Measurements from ENCODE around the gene ZFR. TPM values are rescaled to one million over a fixed set of nuclear protein-coding genes. Genes with fewer than 3 reads are reported as not detected.

The ZFR gene
- total and polyA plus RNA-seq, 9 of the 15 experiments (the other 6 are each of a cell fraction or from before 2014, with no cell fraction given), result 35.5 to 108 (median 71.1) TPM

- TF ChIP-seq KDM1A (IDR thresholded peaks at IDR 0.05) (peak in 1 of 2 experiments; percentile 40; a peak in 1 of 4 replicates), RBFOX2 (IDR thresholded peaks at IDR 0.05; ENCODE audit: low read depth, low read length) (peak; percentile 86), ZNF507 (tag; conservative IDR thresholded peaks at IDR 0.05) (no peak), DACH1 (IDR thresholded peaks at IDR 0.05; ENCODE audit: partially characterized antibody) (peak; percentile 55), ZNF431 (CRISPR knock-in tag; IDR thresholded peaks at IDR 0.05) (0 out of 2 replicates have a peak, but pooled peaks have one; percentile 1), MBD2 (IDR thresholded peaks at IDR 0.05; ENCODE audit: borderline replicate concordance, low read depth) (peak; percentile 99), REST (IDR thresholded peaks at IDR 0.05; ENCODE audit: borderline replicate concordance) (peak; percentile 93), REST (CRISPR knock-in tag; IDR thresholded peaks at IDR 0.05; ENCODE audit: low read depth) (peak; percentile 28; the same call in 1 of the 2 replicates), MNT (conservative IDR thresholded peaks at IDR 0.05) (peak in 1 of 2 experiments; percentile 47; a peak in 2 of 4 replicates), NFIC (IDR thresholded peaks at IDR 0.05) (peak; percentile 29; the same call in 1 of the 2 replicates), TSHZ1 (CRISPR knock-in tag; IDR thresholded peaks at IDR 0.05) (no peak)
- TF ChIP-seq, protein P1, sequence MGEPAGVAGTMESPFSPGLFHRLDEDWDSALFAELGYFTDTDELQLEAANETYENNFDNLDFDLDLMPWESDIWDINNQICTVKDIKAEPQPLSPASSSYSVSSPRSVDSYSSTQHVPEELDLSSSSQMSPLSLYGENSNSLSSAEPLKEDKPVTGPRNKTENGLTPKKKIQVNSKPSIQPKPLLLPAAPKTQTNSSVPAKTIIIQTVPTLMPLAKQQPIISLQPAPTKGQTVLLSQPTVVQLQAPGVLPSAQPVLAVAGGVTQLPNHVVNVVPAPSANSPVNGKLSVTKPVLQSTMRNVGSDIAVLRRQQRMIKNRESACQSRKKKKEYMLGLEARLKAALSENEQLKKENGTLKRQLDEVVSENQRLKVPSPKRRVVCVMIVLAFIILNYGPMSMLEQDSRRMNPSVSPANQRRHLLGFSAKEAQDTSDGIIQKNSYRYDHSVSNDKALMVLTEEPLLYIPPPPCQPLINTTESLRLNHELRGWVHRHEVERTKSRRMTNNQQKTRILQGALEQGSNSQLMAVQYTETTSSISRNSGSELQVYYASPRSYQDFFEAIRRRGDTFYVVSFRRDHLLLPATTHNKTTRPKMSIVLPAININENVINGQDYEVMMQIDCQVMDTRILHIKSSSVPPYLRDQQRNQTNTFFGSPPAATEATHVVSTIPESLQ (CRISPR knock-in tag; IDR thresholded peaks at IDR 0.05), result 0 out of 2 replicates have a peak, but pooled peaks have one; percentile 16
Measured at GRCh38 chr5:32312595-32313332, 131.8 kb downstream of the ZFR start, which contains the start of gene MTMR12 (continued).
